Cardiac muscle cell (in vitro differentiated cells and primary cell): ENCODE measurements around the gene OR2AJ1. TPM values are rescaled to one million over a fixed set of nuclear protein-coding genes. Genes with fewer than 3 reads are reported as not detected.

ENCODE experiments used
- DNase-seq, 2 donors: peaks; one replicate each; pipeline versions ENCODE4 v3.0.0 to v3.0.0-alpha.2; 2010 to 2017; ENCODE audit warnings: low read depth in 1 of 2, low spot score in 1 of 2
- H3K27ac ChIP-seq: fragments of 200-600 bp; sonication (generic); 2 replicates; pipeline ENCODE4 v1.5.1; 2016
- H3K27me3 ChIP-seq: fragments of 200-600 bp; sonication (generic); 2 replicates; pipeline ENCODE4 v1.6.0; 2016; ENCODE audit warnings: control low read depth
- H3K36me3 ChIP-seq: fragments of 200-600 bp; sonication (generic); 2 replicates; pipeline ENCODE4 v1.5.1; 2016; ENCODE audit warnings: control low read depth
- H3K4me1 ChIP-seq: fragments of 200-600 bp; sonication (generic); 2 replicates; pipeline ENCODE4 v1.8.1; 2017; ENCODE audit warnings: low read depth, mild to moderate bottlenecking, mixed run types
- H3K4me3 ChIP-seq: fragments of 200-600 bp; sonication (generic); 2 replicates; pipeline ENCODE4 v1.5.1; 2016; ENCODE audit warnings: mild to moderate bottlenecking
- H3K9me3 ChIP-seq: fragments of 200-600 bp; sonication (generic); 2 replicates; pipeline ENCODE4 v1.5.1; 2017; ENCODE audit warnings: low read depth, mild to moderate bottlenecking, control low read depth
- CTCF ChIP-seq: IDR thresholded peaks from 2 replicates; pipeline ENCODE4 v1.5.1; 2012; ENCODE audit warnings: low read depth, mild to moderate bottlenecking, low read length
- polyA plus RNA-seq: library from polyadenylated mRNA; unstranded; fragments of >200 nt; fragmentation: Nextera tagmentation; extraction: Ambion mirVana; gene quantifications from 2 replicates; pipeline ENCODE4 v1.2.1, GENCODE V29; 2016
- total RNA-seq: library from RNA; depleted of rRNA; stranded (reverse); fragments of >200 nt; gene quantifications from 2 replicates; pipeline ENCODE4 v1.2.3, GENCODE V29; 2016

The OR2AJ1 gene
- total and polyA plus RNA-seq, 2 experiments from 2014 or later: 0.21 TPM; not detected in 1

DNA sequence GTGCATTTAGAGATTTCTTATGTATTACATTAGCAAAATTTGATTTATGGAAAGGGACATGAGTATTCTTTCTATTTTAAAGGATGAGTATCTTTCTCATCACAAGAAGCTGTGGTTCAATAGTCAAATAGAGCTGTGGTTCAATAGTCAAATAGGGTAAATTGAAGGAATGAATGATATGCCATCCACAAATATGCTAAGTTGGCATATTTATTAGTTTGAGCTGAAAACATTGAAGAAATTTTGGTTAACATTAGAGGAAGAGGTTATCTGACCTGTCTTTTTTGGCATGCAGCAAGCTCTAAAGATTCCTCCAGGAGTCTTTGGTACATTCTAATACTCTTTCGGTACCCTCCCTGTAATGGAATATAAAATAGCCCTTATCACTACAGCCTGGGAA, 28.7 kb downstream of the OR2AJ1 start:
- Histone ChIP-seq H3K4me3 (no peak overlapping the region), H3K9me3 (no peaks in the 10 kb centered on the region), H3K27me3 (no peaks in the 10 kb centered on the region), H3K4me1 (no peaks in the 10 kb centered on the region), H3K36me3 (no peaks in the 10 kb centered on the region), H3K27ac (no peak overlapping the region)
- no peak for TF ChIP-seq CTCF
- DNase-seq: no peak

DNA sequence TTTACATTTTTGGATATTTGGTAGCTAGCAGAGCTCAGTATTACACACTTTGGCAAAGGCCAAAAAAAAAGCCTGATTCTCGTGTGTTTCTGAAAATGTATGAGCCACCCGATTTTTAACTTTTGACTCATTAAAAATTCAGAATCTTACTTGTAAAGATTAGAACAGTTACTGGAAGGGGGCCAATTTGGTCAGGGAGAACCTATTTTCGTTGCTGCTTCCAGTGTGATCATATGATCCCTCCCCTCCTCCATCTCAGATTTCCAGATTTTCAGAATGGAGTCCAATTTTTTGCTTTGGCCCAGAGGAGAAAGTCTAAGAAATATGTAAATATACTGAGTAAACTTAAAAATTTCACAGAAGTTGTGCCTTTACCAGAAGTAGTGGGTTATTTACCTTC, 37.1 kb downstream of the OR2AJ1 start:
- H3K4me1 ChIP-seq: no peaks in the 10 kb centered on the region
- DNase-seq: no peak
- no peaks in the 10 kb centered on the region for H3K27me3 ChIP-seq
- no peak overlapping the region for H3K4me3 ChIP-seq
- no peaks in the 10 kb centered on the region for H3K36me3 ChIP-seq
- H3K9me3 ChIP-seq: peaks cover 3% of the 10 kb centered on the region
- no peak overlapping the region for H3K27ac ChIP-seq
- no peak for TF ChIP-seq CTCF

DNA sequence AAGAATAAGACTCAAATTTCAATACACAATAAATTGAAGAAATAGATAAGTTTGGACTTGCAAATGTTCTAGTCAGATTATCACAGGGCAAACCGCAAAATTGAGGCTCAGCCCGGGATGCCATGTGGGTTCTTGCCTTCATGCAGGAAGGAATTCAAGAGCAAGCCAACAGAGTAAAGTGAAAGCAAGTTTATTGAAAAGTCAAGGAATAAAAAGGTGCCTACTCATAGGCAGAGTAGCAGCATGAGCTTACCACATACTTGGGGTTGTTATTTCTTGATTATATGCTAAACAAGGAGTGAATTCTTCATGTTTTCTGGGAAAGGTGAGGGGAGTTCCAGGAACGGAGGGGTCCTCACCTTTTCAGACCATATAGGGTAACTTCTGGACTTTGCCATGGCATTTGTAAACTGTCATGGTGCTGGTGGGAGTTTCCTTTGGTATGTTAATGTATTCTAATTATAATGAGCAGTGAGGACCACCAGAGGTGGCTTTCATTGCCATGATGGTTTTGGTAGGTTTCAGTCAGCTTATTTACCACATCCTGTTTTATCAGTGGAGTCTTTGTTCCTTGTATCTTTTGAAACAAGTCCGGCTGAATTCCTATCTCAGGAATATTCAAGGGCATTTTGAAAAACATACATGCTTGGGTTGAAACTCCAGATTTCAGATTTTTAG, 38.4 kb downstream of the OR2AJ1 start:
- H3K4me3 ChIP-seq: no peak overlapping the region
- no peaks in the 10 kb centered on the region for H3K4me1 ChIP-seq
- H3K9me3 ChIP-seq: peaks cover 3% of the 10 kb centered on the region
- no peak for TF ChIP-seq CTCF
- H3K36me3 ChIP-seq: no peaks in the 10 kb centered on the region
- no peak overlapping the region for H3K27ac ChIP-seq
- no peaks in the 10 kb centered on the region for H3K27me3 ChIP-seq
- DNase-seq: no peak

DNA sequence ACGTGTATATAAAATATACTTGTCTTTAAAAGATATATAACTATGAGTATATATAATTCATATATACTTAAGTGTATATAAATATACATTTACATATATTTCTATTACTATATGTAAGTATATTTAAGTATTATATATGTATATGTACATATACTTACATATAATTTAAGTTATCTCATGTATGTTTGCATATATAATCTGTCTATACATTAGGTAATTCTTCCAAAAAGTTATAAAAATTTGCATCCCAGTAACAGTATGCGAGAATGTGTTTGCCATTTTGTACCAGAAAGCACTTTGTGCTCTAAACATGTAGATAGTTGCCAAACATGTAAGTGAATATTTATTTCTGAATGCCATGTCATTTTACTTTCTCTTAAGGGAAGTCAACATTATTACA, 40.2 kb downstream of the OR2AJ1 start, which contains the start of gene OR2AK2:
Gene OR2AK2 (plus strand): TSS at position 301 of the 400 bp plus-strand sequence. CDS start 144 bp downstream, outside the sequence.
- Histone ChIP-seq H3K27me3 (no peaks in the 10 kb centered on the region), H3K9me3 (peaks cover 8% of the 10 kb centered on the region)

DNA sequence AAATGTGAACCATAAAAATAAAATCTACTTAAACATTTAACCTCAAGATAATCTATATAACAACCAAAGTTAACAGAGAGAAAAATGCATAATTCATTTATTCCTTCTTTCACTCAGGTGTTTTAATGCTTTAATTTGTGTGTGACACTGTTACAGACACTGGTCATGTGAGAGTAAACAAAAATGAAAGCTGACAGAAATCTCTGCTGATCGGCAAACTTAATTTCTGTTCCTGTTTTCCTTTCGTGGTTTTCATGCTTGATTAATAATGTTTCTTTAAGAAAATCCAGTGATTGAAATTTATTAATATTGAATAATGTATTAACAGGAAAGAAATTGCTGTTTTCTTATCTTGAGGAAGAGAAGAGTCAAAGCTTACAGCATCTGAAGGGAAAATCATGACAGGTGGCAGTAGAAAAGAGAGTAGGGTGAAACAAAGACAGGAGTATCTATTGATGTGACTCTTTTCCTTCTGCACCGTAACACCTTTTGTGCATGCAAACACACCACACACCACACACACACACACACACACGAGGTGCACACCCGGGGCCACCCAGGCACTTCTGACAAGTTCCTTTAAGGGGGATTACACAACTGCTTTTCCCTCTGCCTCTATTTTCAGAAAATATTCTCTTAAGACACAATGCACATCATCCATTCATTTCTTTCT, 42.0 kb downstream of the OR2AJ1 start:
- peaks cover 8% of the 10 kb centered on the region for H3K9me3 ChIP-seq
- no peak for DNase-seq

More for the DNA sequence above, 40.2 kb downstream of the OR2AJ1 start, which contains the start of gene OR2AK2:
- H3K36me3 ChIP-seq: no peaks in the 10 kb centered on the region
- H3K27ac ChIP-seq: no peak within 1 kb of the TSS
- H3K4me1 ChIP-seq: no peaks in the 10 kb centered on the region
- DNase-seq: no peak
- no peak within 1 kb of the TSS for H3K4me3 ChIP-seq
- TF ChIP-seq CTCF: no peak

More for the DNA sequence above, 42.0 kb downstream of the OR2AJ1 start:
- Histone ChIP-seq H3K27me3 (no peaks in the 10 kb centered on the region), H3K27ac (no peak overlapping the region), H3K4me3 (no peak overlapping the region), H3K4me1 (no peaks in the 10 kb centered on the region), H3K36me3 (no peaks in the 10 kb centered on the region)
- no peak for TF ChIP-seq CTCF

Other genes starting within 250 kb of the OR2AJ1 start
- gene OR13G1, start 245.2 kb upstream of the OR2AJ1 start, total RNA-seq: not detected in 2 replicates
- gene OR13G1, start 245.2 kb upstream of the OR2AJ1 start, polyA plus RNA-seq: not detected in 2 replicates
- gene OR6F1, start 208.2 kb upstream of the OR2AJ1 start, total RNA-seq: not detected in 2 replicates
- not detected in 2 replicates for gene OR6F1, start 208.2 kb upstream of the OR2AJ1 start, polyA plus RNA-seq
- gene OR14K1, start 186.3 kb upstream of the OR2AJ1 start, total RNA-seq: not detected in 2 replicates
- gene OR14K1, start 186.3 kb upstream of the OR2AJ1 start, polyA plus RNA-seq: not detected in 2 replicates
- not detected in 2 replicates for gene OR14A2, start 176.7 kb upstream of the OR2AJ1 start, total RNA-seq
- not detected in 2 replicates for gene OR14A2, start 176.7 kb upstream of the OR2AJ1 start, polyA plus RNA-seq
- gene OR1C1, start 164.3 kb upstream of the OR2AJ1 start, total RNA-seq: not detected in 2 replicates
- gene OR1C1, start 164.3 kb upstream of the OR2AJ1 start, polyA plus RNA-seq: not detected in 2 replicates
- gene OR14A16, start 100.8 kb upstream of the OR2AJ1 start, total RNA-seq: not detected in 2 replicates
- not detected in 2 replicates for gene OR14A16, start 100.8 kb upstream of the OR2AJ1 start, polyA plus RNA-seq
- not detected in 2 replicates for gene OR11L1, start 83.0 kb upstream of the OR2AJ1 start, total RNA-seq
- gene OR11L1, start 83.0 kb upstream of the OR2AJ1 start, polyA plus RNA-seq: not detected in 2 replicates
- 2.4 and 2.7 TPM in 2 replicates for gene TRIM58, start 67.7 kb upstream of the OR2AJ1 start, total RNA-seq
- gene TRIM58, start 67.7 kb upstream of the OR2AJ1 start, polyA plus RNA-seq: 2.2 and 2.6 TPM in 2 replicates
- gene OR2W3, start 29.3 kb upstream of the OR2AJ1 start, total RNA-seq: 0.70 and 0.86 TPM in 2 replicates
- 1.9 TPM in 2 replicates for gene OR2W3, start 29.3 kb upstream of the OR2AJ1 start, polyA plus RNA-seq
- gene OR2T8, start 4.6 kb upstream of the OR2AJ1 start, total RNA-seq: not detected in 2 replicates
- 0.22 TPM in 1 of 2 replicates, not detected in the other for gene OR2T8, start 4.6 kb upstream of the OR2AJ1 start, polyA plus RNA-seq
- gene OR2L8, start 24.0 kb downstream of the OR2AJ1 start, total RNA-seq: not detected in 2 replicates
- not detected in 2 replicates for gene OR2L8, start 24.0 kb downstream of the OR2AJ1 start, polyA plus RNA-seq
- gene OR2AK2, start 40.3 kb downstream of the OR2AJ1 start, total RNA-seq: not detected in 2 replicates
- not detected in 2 replicates for gene OR2AK2, start 40.3 kb downstream of the OR2AJ1 start, polyA plus RNA-seq
- gene OR2L5, start 88.8 kb downstream of the OR2AJ1 start, total RNA-seq: 0.18 TPM in 1 of 2 replicates, not detected in the other
- not detected in 2 replicates for gene OR2L5, start 88.8 kb downstream of the OR2AJ1 start, polyA plus RNA-seq
- gene OR2L2, start 105.2 kb downstream of the OR2AJ1 start, total RNA-seq: not detected in 2 replicates
- gene OR2L2, start 105.2 kb downstream of the OR2AJ1 start, polyA plus RNA-seq: 0.57 TPM in 1 of 2 replicates, not detected in the other
- gene OR2L3, start 121.9 kb downstream of the OR2AJ1 start, total RNA-seq: 0.07 TPM in 1 of 2 replicates, not detected in the other
- gene OR2L3, start 121.9 kb downstream of the OR2AJ1 start, polyA plus RNA-seq: not detected in 2 replicates
- gene OR2L13, start 170.3 kb downstream of the OR2AJ1 start, total RNA-seq: not detected in 2 replicates
- 0.88 TPM in 1 of 2 replicates, not detected in the other for gene OR2L13, start 170.3 kb downstream of the OR2AJ1 start, polyA plus RNA-seq
- gene OR2M5, start 220.3 kb downstream of the OR2AJ1 start, total RNA-seq: not detected in 2 replicates
- gene OR2M5, start 220.3 kb downstream of the OR2AJ1 start, polyA plus RNA-seq: not detected in 2 replicates
- not detected in 2 replicates for gene OR2M2, start 249.9 kb downstream of the OR2AJ1 start, total RNA-seq
- not detected in 2 replicates for gene OR2M2, start 249.9 kb downstream of the OR2AJ1 start, polyA plus RNA-seq